ENCODE results near the gene ROPN1L.

ROPN1L gene

GRCh38 chr5:10427978-10428377 is 13.7 kb upstream of the ROPN1L start:
- no peak for DNase-seq (ENCODE audit: low spot score)

- no peak for DNase-seq (ENCODE audit: low spot score)
Measured at GRCh38 chr5:10431415-10431814, 10.3 kb upstream of the ROPN1L start.

GRCh38 chr5:10432059-10433008 is 9.3 kb upstream of the ROPN1L start:
- no peak for DNase-seq (ENCODE audit: low spot score)

- no peak for DNase-seq (ENCODE audit: low spot score)
Measured at GRCh38 chr5:10434392-10434791, 7.3 kb upstream of the ROPN1L start.

- DNase-seq (ENCODE audit: low spot score) = no peak
Measured at GRCh38 chr5:10438301-10438700, 3.4 kb upstream of the ROPN1L start.

GRCh38 chr5:10439692-10440091 is 2.0 kb upstream of the ROPN1L start:
- DNase-seq (ENCODE audit: low spot score) = no peak

GRCh38 chr5:10440367-10440990 is 1.2 kb upstream of the ROPN1L start:
- DNase-seq (ENCODE audit: low spot score) = no peak

- no peak for DNase-seq (ENCODE audit: low spot score)
Measured at GRCh38 chr5:10441992-10442435, 335 bp downstream of the ROPN1L start.

- no peak for DNase-seq (ENCODE audit: low spot score)
Measured at GRCh38 chr5:10442576-10442975, 897 bp downstream of the ROPN1L start.

- no peak for DNase-seq (ENCODE audit: low spot score)
Measured at GRCh38 chr5:10445352-10445751, 3.7 kb downstream of the ROPN1L start.

- no peak for DNase-seq (ENCODE audit: low spot score)
Measured at GRCh38 chr5:10446490-10446889, 4.8 kb downstream of the ROPN1L start.

- DNase-seq (ENCODE audit: low spot score) = no peak
Measured at GRCh38 chr5:10447041-10447440, 5.4 kb downstream of the ROPN1L start.

- peak; percentile 14 for DNase-seq (ENCODE audit: low spot score)
Measured at GRCh38 chr5:10448754-10449360, 7.2 kb downstream of the ROPN1L start.

GRCh38 chr5:10451137-10451824 is 9.6 kb downstream of the ROPN1L start:
- no peak for DNase-seq (ENCODE audit: low spot score)

GRCh38 chr5:10452768-10453331 is 11.2 kb downstream of the ROPN1L start:
- no peak for DNase-seq (ENCODE audit: low spot score)

GRCh38 chr5:10453545-10453944 is 11.9 kb downstream of the ROPN1L start:
- DNase-seq (ENCODE audit: low spot score) = no peak

GRCh38 chr5:10454591-10455276 is 13.1 kb downstream of the ROPN1L start:
- no peak for DNase-seq (ENCODE audit: low spot score)

- no peak for DNase-seq (ENCODE audit: low spot score)
Measured at GRCh38 chr5:10455277-10455670, 13.6 kb downstream of the ROPN1L start.

GRCh38 chr5:10456583-10457420 is 15.1 kb downstream of the ROPN1L start:
- DNase-seq (ENCODE audit: low spot score) = peak; percentile 60

All from left forelimb (tissue), 1 donor.